ENCODE measurements around the gene ABCA9.

ABCA9 gene

GRCh38 chr17:69069226-69069750 is 8.6 kb upstream of the ABCA9 start:
- POLR2A ChIA-PET, result no interaction called here
- Histone ChIP-seq H3K4me1 (ENCODE audit: control insufficient read depth, insufficient read depth, low read length) (no peaks in the 10 kb centered on the region), H3K27ac (ENCODE audit: extremely low read depth, low read depth, low read length) (no peak overlapping the region), H3K9me3 (ENCODE audit: control insufficient read depth, insufficient read depth, low read depth, low read length) (no peaks in the 10 kb centered on the region), H3K36me3 (ENCODE audit: control insufficient read depth in 2 of 2, insufficient read depth in 1 of 2, low read length in 2 of 2) (no peaks in the 10 kb centered on the region), H3K4me3 (ENCODE audit: low read depth, low read length) (no peak overlapping the region)
- CTCF ChIA-PET, result interaction anchor here (0.6 to 1.1 kb wide), 3 partner anchors 16 to 459 kb away, joined by 3 to 4 read pairs (median 3); no protein-coding TSS in a partner anchor
- TF ChIP-seq ZNF121 (tag by site-specific recombination; IDR thresholded peaks at IDR 0.05) (no peak), MZF1 (tag by site-specific recombination; IDR thresholded peaks at IDR 0.05; ENCODE audit: borderline replicate concordance) (no peak), ZNF324 (tag by site-specific recombination; IDR thresholded peaks at IDR 0.05) (no peak), HOXD13 (CRISPR knock-in tag; IDR thresholded peaks at IDR 0.05; ENCODE audit: borderline replicate concordance) (no peak), REPIN1 (tag by site-specific recombination; IDR thresholded peaks at IDR 0.05; ENCODE audit: low read depth) (no peak), ZNF571 (tag by site-specific recombination; IDR thresholded peaks at IDR 0.05) (no peak), ZNF76 (tag by site-specific recombination; IDR thresholded peaks at IDR 0.05; ENCODE audit: borderline replicate concordance, low read depth) (no peak), ZNF768 (tag by site-specific recombination; IDR thresholded peaks at IDR 0.05) (no peak), ZNF223 (tag by site-specific recombination; IDR thresholded peaks at IDR 0.05) (no peak), ZNF2 (tag by site-specific recombination; IDR thresholded peaks at IDR 0.05) (no peak), ZBTB10 (tag by site-specific recombination; IDR thresholded peaks at IDR 0.05) (no peak), ZSCAN5A (tag by site-specific recombination; IDR thresholded peaks at IDR 0.05) (no peak), ZNF449 (tag by site-specific recombination; IDR thresholded peaks at IDR 0.05) (no peak), ZNF354C (tag by site-specific recombination; IDR thresholded peaks at IDR 0.05; ENCODE audit: borderline replicate concordance, low read depth) (no peak)

- POLR2A ChIA-PET, result no interaction called here
- no peaks in the 10 kb centered on the region for H3K9me3 ChIP-seq (ENCODE audit: control insufficient read depth, insufficient read depth, low read depth, low read length)
- CTCF ChIA-PET, result no interaction called here
- TF ChIP-seq ZNF2 (tag by site-specific recombination; IDR thresholded peaks at IDR 0.05), result no peak
- H3K4me1 ChIP-seq (ENCODE audit: control insufficient read depth, insufficient read depth, low read length), result no peaks in the 10 kb centered on the region
- H3K36me3 ChIP-seq (ENCODE audit: control insufficient read depth in 2 of 2, insufficient read depth in 1 of 2, low read length in 2 of 2), result no peaks in the 10 kb centered on the region
- no peak overlapping the region for H3K27ac ChIP-seq (ENCODE audit: extremely low read depth, low read depth, low read length)
- H3K4me3 ChIP-seq (ENCODE audit: low read depth, low read length), result no peak overlapping the region
These were observed 6.7 kb upstream of the ABCA9 start for GRCh38 chr17:69067274-69068047.

GRCh38 chr17:69066482-69066881 is 5.8 kb upstream of the ABCA9 start:
- Histone ChIP-seq H3K36me3 (ENCODE audit: control insufficient read depth in 2 of 2, insufficient read depth in 1 of 2, low read length in 2 of 2) (no peaks in the 10 kb centered on the region), H3K9me3 (ENCODE audit: control insufficient read depth, insufficient read depth, low read depth, low read length) (no peaks in the 10 kb centered on the region), H3K4me3 (ENCODE audit: low read depth, low read length) (no peak overlapping the region), H3K27ac (ENCODE audit: extremely low read depth, low read depth, low read length) (no peak overlapping the region), H3K4me1 (ENCODE audit: control insufficient read depth, insufficient read depth, low read length) (no peaks in the 10 kb centered on the region)
- CTCF ChIA-PET, result no interaction called here
- POLR2A ChIA-PET, result no interaction called here
- TF ChIP-seq ZBTB49 (tag by site-specific recombination; IDR thresholded peaks at IDR 0.05; ENCODE audit: low read depth) (no peak), ZNF354C (tag by site-specific recombination; IDR thresholded peaks at IDR 0.05; ENCODE audit: borderline replicate concordance, low read depth) (no peak), ZNF350 (tag by site-specific recombination; IDR thresholded peaks at IDR 0.05) (no peak), RBAK (tag by site-specific recombination; IDR thresholded peaks at IDR 0.05) (no peak), ZNF785 (tag by site-specific recombination; IDR thresholded peaks at IDR 0.05) (no peak), ZNF707 (tag by site-specific recombination; IDR thresholded peaks at IDR 0.05) (no peak), ZFP37 (tag by site-specific recombination; IDR thresholded peaks at IDR 0.05) (no peak), KLF17 (tag by site-specific recombination; IDR thresholded peaks at IDR 0.05) (no peak), REPIN1 (tag by site-specific recombination; IDR thresholded peaks at IDR 0.05; ENCODE audit: low read depth) (no peak), ZNF596 (tag by site-specific recombination; IDR thresholded peaks at IDR 0.05) (no peak)
